PC-3 (cell line): ENCODE data around the gene E2F2.

ENCODE experiments used
- CTCF ChIP-seq: fragments of 300-600 bp; sonication (generic); conservative IDR thresholded peaks from 2 replicates; pipeline ENCODE4 v1.5.1; 2017; ENCODE audit warnings: antibody characterized with exemption, low read depth, mild to moderate bottlenecking, low read length
- EZH2 ChIP-seq: fragments of 300-600 bp; sonication (generic); IDR thresholded peaks from one replicate; pipeline ENCODE4 v1.6.1; 2017; ENCODE audit warnings: antibody characterized with exemption, mild to moderate bottlenecking, low read length; ENCODE audit not compliant: unreplicated experiment
- EZH2phosphoT487 ChIP-seq: fragments of 300-600 bp; sonication (generic); IDR thresholded peaks from 2 replicates; pipeline ENCODE4 v1.6.1; 2018; ENCODE audit warnings: mild to moderate bottlenecking, antibody characterized with exemption, low read length, borderline replicate concordance

- TF ChIP-seq CTCF (no peak), EZH2 (no peak), EZH2phosphoT487 (no peak)
Observed at GRCh38 chr1:23506376-23507107, 24.5 kb downstream of the E2F2 start.
